ENCODE results near the gene USP4. TPM values are rescaled to one million over a fixed set of nuclear protein-coding genes. Genes with fewer than 3 reads are reported as not detected.

USP4 gene, protein sequence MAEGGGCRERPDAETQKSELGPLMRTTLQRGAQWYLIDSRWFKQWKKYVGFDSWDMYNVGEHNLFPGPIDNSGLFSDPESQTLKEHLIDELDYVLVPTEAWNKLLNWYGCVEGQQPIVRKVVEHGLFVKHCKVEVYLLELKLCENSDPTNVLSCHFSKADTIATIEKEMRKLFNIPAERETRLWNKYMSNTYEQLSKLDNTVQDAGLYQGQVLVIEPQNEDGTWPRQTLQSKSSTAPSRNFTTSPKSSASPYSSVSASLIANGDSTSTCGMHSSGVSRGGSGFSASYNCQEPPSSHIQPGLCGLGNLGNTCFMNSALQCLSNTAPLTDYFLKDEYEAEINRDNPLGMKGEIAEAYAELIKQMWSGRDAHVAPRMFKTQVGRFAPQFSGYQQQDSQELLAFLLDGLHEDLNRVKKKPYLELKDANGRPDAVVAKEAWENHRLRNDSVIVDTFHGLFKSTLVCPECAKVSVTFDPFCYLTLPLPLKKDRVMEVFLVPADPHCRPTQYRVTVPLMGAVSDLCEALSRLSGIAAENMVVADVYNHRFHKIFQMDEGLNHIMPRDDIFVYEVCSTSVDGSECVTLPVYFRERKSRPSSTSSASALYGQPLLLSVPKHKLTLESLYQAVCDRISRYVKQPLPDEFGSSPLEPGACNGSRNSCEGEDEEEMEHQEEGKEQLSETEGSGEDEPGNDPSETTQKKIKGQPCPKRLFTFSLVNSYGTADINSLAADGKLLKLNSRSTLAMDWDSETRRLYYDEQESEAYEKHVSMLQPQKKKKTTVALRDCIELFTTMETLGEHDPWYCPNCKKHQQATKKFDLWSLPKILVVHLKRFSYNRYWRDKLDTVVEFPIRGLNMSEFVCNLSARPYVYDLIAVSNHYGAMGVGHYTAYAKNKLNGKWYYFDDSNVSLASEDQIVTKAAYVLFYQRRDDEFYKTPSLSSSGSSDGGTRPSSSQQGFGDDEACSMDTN
- 36.4 and 37.8 TPM in 2 replicates for total RNA-seq (2022)
- Bru-seq, nascent RNA, result percentile 64 among the genes with signal in this experiment
- BruChase-seq, experiment 1, labeled RNA remaining after a 2-hour chase, result percentile 70 among the genes with signal in this experiment
- percentile 74 among the genes with signal in this experiment for BruChase-seq, experiment 2, labeled RNA remaining after a 6-hour chase
- long read RNA-seq, transcript USP4-202 (21 exons, 3,222 nt), result minor isoform, 17 of 56 reads
- long read RNA-seq, transcript USP4-201 (22 exons, 3,126 nt), result major isoform, 20 of 56 reads
- long read RNA-seq, partial matches to known transcripts, result 1 of 56 reads
- long read RNA-seq, other reads (novel, unspliced or antisense), result 15 of 56 reads

DNA sequence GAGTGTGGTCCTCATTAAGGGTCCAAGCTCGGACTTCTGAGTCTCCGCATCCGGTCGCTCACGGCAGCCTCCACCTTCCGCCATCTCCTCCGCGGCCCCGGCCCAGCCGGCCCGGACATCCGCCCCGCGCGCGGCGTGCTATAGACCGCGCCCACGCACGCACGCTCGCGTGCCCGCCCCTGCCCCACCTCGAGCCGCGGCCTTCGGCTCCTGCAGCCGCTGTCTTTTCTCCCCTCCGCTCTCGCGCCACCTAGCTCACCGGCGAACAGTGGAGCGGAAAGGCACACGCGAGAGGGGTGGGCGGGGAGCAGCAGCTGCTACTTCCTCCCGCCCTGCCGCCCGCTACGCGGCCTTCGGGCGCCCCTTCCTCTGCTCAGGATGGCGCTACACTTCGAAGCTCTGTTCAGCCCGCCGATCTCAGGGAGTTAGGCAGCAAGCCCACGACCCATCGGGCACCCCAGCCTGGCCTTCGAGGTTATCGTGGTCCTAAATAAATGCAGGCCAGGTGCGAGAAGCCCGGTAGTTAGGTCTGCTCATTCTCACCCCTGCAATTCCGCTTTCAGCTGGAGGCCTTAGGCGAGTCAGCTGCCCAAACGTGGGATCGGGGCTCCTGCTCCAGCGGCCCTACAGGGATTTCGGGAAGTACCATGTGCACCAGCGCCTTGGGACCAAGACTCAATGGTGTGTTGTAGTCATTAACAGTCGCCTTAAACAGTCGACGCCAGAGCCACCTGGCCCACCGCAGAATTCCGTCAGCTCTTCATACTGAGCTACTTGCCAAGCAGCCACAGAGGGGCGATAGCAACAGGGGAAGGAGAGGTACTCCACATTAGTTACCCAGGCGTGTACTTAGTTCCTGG, at the start of gene USP4:
Gene USP4, minus strand, starts transcription at position 113 of the 860 bp plus-strand sequence. Its CDS starts 29 bp downstream, at position 84.
- peaks cover 16% of the 10 kb centered on the region for H3K4me1 Mint-ChIP-seq (ENCODE audit: low read depth, unreplicated experiment)
- H3K27ac Mint-ChIP-seq (ENCODE audit: unreplicated experiment), result peak within 1 kb of the TSS; percentile 90
- Histone ChIP-seq H3K4me1 (0 out of 2 replicates have a peak, but pooled peaks cover 4% of the 10 kb centered on the region), H3K9me3 (no peaks in the 10 kb centered on the region), H3K27me3 (replicated peaks; ENCODE audit: control insufficient read depth, insufficient read depth, low read length) (no peaks in the 10 kb centered on the region), H3K36me3 (ENCODE audit: control insufficient read depth, insufficient read depth, low read length) (no peaks in the 10 kb centered on the region), H3K4me3 (ENCODE audit: low read depth, low read length) (peak within 1 kb of the TSS; percentile 73)
- BruUV-seq (replicated peaks), result TSS peak; percentile 81
- peak; percentile 93 to 94 for DNase-seq
- peaks cover 23% of the 10 kb centered on the region for H3K36me3 Mint-ChIP-seq (ENCODE audit: insufficient read depth, unreplicated experiment)
- TF ChIP-seq, protein P1, sequence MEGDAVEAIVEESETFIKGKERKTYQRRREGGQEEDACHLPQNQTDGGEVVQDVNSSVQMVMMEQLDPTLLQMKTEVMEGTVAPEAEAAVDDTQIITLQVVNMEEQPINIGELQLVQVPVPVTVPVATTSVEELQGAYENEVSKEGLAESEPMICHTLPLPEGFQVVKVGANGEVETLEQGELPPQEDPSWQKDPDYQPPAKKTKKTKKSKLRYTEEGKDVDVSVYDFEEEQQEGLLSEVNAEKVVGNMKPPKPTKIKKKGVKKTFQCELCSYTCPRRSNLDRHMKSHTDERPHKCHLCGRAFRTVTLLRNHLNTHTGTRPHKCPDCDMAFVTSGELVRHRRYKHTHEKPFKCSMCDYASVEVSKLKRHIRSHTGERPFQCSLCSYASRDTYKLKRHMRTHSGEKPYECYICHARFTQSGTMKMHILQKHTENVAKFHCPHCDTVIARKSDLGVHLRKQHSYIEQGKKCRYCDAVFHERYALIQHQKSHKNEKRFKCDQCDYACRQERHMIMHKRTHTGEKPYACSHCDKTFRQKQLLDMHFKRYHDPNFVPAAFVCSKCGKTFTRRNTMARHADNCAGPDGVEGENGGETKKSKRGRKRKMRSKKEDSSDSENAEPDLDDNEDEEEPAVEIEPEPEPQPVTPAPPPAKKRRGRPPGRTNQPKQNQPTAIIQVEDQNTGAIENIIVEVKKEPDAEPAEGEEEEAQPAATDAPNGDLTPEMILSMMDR (IDR thresholded peaks at IDR 0.05; ENCODE audit: insufficient read depth in 1 of 2, low read depth in 1 of 2, low read length in 1 of 2, severe bottlenecking in 1 of 2, unreplicated experiment in 1 of 2), result peak; percentile 15 to 81
- intact Hi-C loops (cut with micrococcal nuclease; ENCODE audit: unreplicated experiment), result loop anchor here (1.0 kb wide), 4 partner anchors 18 to 334 kb away; partner anchors contain the start of genes APEH, GPX1 and TCTA
- peak within 1 kb of the TSS; percentile 91 for H3K4me3 Mint-ChIP-seq (ENCODE audit: unreplicated experiment)
- no peaks in the 10 kb centered on the region for H3K27me3 Mint-ChIP-seq (ENCODE audit: insufficient read depth, unreplicated experiment)
- ChIA-PET POLR2A (interaction anchor here (0.6 to 2.2 kb wide), 15 partner anchors 10 to 333 kb away, joined by 3 to 34 read pairs (median 6); partner anchors contain the start of genes DAG1, GPX1, LAMB2 and NICN1), CTCF (interaction anchor here (0.5 to 1.9 kb wide), 34 partner anchors 9 to 1464 kb away, joined by 3 to 60 read pairs (median 6); partner anchors contain the start of genes AMT, DAG1, KLHDC8B and NICN1)
- no peaks in the 10 kb centered on the region for H3K9me3 Mint-ChIP-seq (ENCODE audit: unreplicated experiment)

DNA sequence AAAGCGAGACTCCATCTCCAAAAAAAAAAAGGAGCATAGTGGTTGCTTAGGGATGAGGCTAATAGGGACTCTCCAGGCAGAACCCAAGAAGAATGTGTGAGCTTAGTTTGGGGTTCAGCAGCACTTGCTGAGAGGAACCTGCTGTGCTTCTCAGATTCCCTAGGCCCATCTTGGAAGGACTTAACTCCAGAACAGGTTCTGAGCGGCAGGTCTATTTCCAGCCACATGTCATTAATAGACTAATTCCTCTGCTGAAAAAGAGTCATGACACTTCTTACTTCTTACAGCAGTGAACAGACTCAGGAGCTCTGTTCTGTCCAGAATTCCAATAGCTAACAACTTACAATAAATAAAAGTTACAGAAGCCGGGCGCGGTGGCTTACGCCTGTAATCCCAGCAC, 49.4 kb upstream of the USP4 start:
- H3K4me1 Mint-ChIP-seq (ENCODE audit: low read depth, unreplicated experiment), result peaks cover 2% of the 10 kb centered on the region
- H3K36me3 Mint-ChIP-seq (ENCODE audit: insufficient read depth, unreplicated experiment), result peaks cover 30% of the 10 kb centered on the region
- intact Hi-C loops (cut with micrococcal nuclease; ENCODE audit: unreplicated experiment), result no loop called here
- ChIA-PET CTCF (no interaction called here), POLR2A (interaction anchor here (0.8 kb wide), 1 partner anchor 24 kb away, joined by 4 read pairs; no protein-coding TSS in a partner anchor)
- no peaks in the 10 kb centered on the region for H3K9me3 ChIP-seq
- no TSS peak for BruUV-seq (replicated peaks)
- no peaks in the 10 kb centered on the region for H3K27me3 Mint-ChIP-seq (ENCODE audit: insufficient read depth, unreplicated experiment)
- H3K4me3 ChIP-seq (ENCODE audit: low read depth, low read length), result no peak overlapping the region
- TF ChIP-seq, protein P1 (IDR thresholded peaks at IDR 0.05; ENCODE audit: insufficient read depth in 1 of 2, low read depth in 1 of 2, low read length in 1 of 2, severe bottlenecking in 1 of 2, unreplicated experiment in 1 of 2), result no peak
- no peak for DNase-seq
- H3K27ac Mint-ChIP-seq (ENCODE audit: unreplicated experiment), result no peak overlapping the region
- H3K9me3 Mint-ChIP-seq (ENCODE audit: unreplicated experiment), result no peaks in the 10 kb centered on the region
- H3K36me3 ChIP-seq (ENCODE audit: control insufficient read depth, insufficient read depth, low read length), result no peaks in the 10 kb centered on the region
- H3K4me3 Mint-ChIP-seq (ENCODE audit: unreplicated experiment), result no peak overlapping the region
- peaks cover 3% of the 10 kb centered on the region for H3K4me1 ChIP-seq
- no peaks in the 10 kb centered on the region for H3K27me3 ChIP-seq (replicated peaks; ENCODE audit: control insufficient read depth, insufficient read depth, low read length)
